ENCODE results near the gene SPSB3.
"Not testable (repeated sequence)": the region's sequence is repeated elsewhere in the genome, so short reads cannot be mapped to it uniquely, and the experiment has no call there.

The SPSB3 gene

DNA sequence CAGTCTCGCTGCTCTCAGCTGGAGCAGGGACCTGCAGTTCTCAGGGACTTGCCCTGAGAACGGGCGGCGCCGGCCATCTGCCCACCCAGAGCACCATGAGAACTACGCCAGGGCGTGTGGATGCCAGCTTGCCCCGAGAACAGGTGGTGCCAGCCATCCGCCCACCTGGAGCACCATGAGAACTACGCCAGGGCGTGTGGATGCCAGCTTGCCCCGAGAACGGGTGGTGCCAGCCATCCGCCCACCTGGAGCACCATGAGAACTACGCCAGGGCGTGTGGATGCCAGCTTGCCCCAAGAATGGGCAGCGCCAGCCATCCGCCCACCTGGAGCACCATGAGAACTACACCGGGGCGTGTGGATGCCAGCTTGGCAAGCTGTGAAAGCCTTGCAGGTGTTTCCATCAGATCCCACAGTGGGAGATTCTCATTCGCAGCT lies 49.8 kb downstream of the SPSB3 start:
- ChIA-PET CTCF (interaction anchor here (0.6 to 1.1 kb wide), 2 partner anchors 9 to 621 kb away, joined by 3 to 6 read pairs; no protein-coding TSS in a partner anchor), POLR2A (interaction anchor here (1.3 kb wide), 1 partner anchor 27 kb away, joined by 4 read pairs; the partner anchor contains the start of gene MAPK8IP3)
- H3K9me3 ChIP-seq (ENCODE audit: control insufficient read depth, insufficient read depth, low read depth, low read length); H3K4me3 ChIP-seq (ENCODE audit: low read depth, low read length); H3K27ac ChIP-seq (ENCODE audit: extremely low read depth, low read depth, low read length); H3K4me1 ChIP-seq (ENCODE audit: control insufficient read depth, insufficient read depth, low read length): not testable (repeated sequence)
- H3K36me3 ChIP-seq (ENCODE audit: control insufficient read depth in 2 of 2, insufficient read depth in 1 of 2, low read length in 2 of 2), result peaks cover 6 to 73% of the 10 kb centered on the region in 2 experiments; a peak in 2 of 3 replicates

- no peak for TF ChIP-seq SCRT1 (tag by site-specific recombination; IDR thresholded peaks at IDR 0.05; ENCODE audit: borderline replicate concordance)
- TF ChIP-seq ZSCAN16 (tag by site-specific recombination; IDR thresholded peaks at IDR 0.05), result no peak
- TF ChIP-seq ZSCAN23 (tag by site-specific recombination; IDR thresholded peaks at IDR 0.05), result no peak
- TF ChIP-seq SP3 (tag by site-specific recombination; IDR thresholded peaks at IDR 0.05), result no peak
- TF ChIP-seq ZNF404 (tag by site-specific recombination; IDR thresholded peaks at IDR 0.05), result no peak
- no peak for TF ChIP-seq ZNF626 (tag by site-specific recombination; IDR thresholded peaks at IDR 0.05)
- TF ChIP-seq ZNF585B (tag by site-specific recombination; IDR thresholded peaks at IDR 0.05), result no peak
- no peak for TF ChIP-seq ZSCAN4 (tag by site-specific recombination; IDR thresholded peaks at IDR 0.05)
- TF ChIP-seq WT1 (tag by site-specific recombination; IDR thresholded peaks at IDR 0.05), result no peak
- TF ChIP-seq TCF7L2 (IDR thresholded peaks at IDR 0.05; ENCODE audit: borderline replicate concordance, low read depth, low read length), result no peak
- no peak for TF ChIP-seq ZXDB (tag by site-specific recombination; IDR thresholded peaks at IDR 0.05)
- TF ChIP-seq, protein P1, sequence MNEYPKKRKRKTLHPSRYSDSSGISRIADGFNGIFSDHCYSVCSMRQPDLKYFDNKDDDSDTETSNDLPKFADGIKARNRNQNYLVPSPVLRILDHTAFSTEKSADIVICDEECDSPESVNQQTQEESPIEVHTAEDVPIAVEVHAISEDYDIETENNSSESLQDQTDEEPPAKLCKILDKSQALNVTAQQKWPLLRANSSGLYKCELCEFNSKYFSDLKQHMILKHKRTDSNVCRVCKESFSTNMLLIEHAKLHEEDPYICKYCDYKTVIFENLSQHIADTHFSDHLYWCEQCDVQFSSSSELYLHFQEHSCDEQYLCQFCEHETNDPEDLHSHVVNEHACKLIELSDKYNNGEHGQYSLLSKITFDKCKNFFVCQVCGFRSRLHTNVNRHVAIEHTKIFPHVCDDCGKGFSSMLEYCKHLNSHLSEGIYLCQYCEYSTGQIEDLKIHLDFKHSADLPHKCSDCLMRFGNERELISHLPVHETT (tag by site-specific recombination; IDR thresholded peaks at IDR 0.05), result no peak
- no peak for TF ChIP-seq KLF16 (tag by site-specific recombination; IDR thresholded peaks at IDR 0.05)
- no peak for TF ChIP-seq ZNF24 (tag by site-specific recombination; IDR thresholded peaks at IDR 0.05)
- no peak for TF ChIP-seq OVOL3 (tag by site-specific recombination; IDR thresholded peaks at IDR 0.05)
- H3K4me3 ChIP-seq (ENCODE audit: low read depth, low read length), result no peak overlapping the region
- H3K9me3 ChIP-seq (ENCODE audit: control insufficient read depth, insufficient read depth, low read depth, low read length), result no peaks in the 10 kb centered on the region
- POLR2A ChIA-PET, result no interaction called here
- CTCF ChIA-PET, result no interaction called here
- no peaks in the 10 kb centered on the region for H3K4me1 ChIP-seq (ENCODE audit: control insufficient read depth, insufficient read depth, low read length)
- H3K36me3 ChIP-seq (ENCODE audit: control insufficient read depth in 2 of 2, insufficient read depth in 1 of 2, low read length in 2 of 2), result peaks cover 6 to 78% of the 10 kb centered on the region in 2 experiments; a peak in 2 of 3 replicates
- no peak overlapping the region for H3K27ac ChIP-seq (ENCODE audit: extremely low read depth, low read depth, low read length)
These were observed 50.3 kb downstream of the SPSB3 start for GRCh38 chr16:1732071-1732470.

- ChIA-PET POLR2A (no interaction called here), CTCF (no interaction called here)
- Histone ChIP-seq H3K4me3 (ENCODE audit: low read depth, low read length) (no peak overlapping the region), H3K36me3 (ENCODE audit: control insufficient read depth in 2 of 2, insufficient read depth in 1 of 2, low read length in 2 of 2) (peaks cover 6 to 83% of the 10 kb centered on the region in 2 experiments; a peak in 2 of 3 replicates), H3K9me3 (ENCODE audit: control insufficient read depth, insufficient read depth, low read depth, low read length) (no peaks in the 10 kb centered on the region), H3K27ac (ENCODE audit: extremely low read depth, low read depth, low read length) (no peak overlapping the region), H3K4me1 (ENCODE audit: control insufficient read depth, insufficient read depth, low read length) (no peaks in the 10 kb centered on the region)
- no peak for TF ChIP-seq ZNF654 (tag by site-specific recombination; IDR thresholded peaks at IDR 0.05; ENCODE audit: low read depth)
- no peak for TF ChIP-seq ZBTB26 (tag by site-specific recombination; optimal IDR thresholded peaks at IDR 0.05)
- no peak for TF ChIP-seq TRIM28 (IDR thresholded peaks at IDR 0.05; ENCODE audit: borderline replicate concordance, low read length)
- TF ChIP-seq, protein P2, sequence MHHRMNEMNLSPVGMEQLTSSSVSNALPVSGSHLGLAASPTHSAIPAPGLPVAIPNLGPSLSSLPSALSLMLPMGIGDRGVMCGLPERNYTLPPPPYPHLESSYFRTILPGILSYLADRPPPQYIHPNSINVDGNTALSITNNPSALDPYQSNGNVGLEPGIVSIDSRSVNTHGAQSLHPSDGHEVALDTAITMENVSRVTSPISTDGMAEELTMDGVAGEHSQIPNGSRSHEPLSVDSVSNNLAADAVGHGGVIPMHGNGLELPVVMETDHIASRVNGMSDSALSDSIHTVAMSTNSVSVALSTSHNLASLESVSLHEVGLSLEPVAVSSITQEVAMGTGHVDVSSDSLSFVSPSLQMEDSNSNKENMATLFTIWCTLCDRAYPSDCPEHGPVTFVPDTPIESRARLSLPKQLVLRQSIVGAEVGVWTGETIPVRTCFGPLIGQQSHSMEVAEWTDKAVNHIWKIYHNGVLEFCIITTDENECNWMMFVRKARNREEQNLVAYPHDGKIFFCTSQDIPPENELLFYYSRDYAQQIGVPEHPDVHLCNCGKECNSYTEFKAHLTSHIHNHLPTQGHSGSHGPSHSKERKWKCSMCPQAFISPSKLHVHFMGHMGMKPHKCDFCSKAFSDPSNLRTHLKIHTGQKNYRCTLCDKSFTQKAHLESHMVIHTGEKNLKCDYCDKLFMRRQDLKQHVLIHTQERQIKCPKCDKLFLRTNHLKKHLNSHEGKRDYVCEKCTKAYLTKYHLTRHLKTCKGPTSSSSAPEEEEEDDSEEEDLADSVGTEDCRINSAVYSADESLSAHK (tag by site-specific recombination; IDR thresholded peaks at IDR 0.05), result no peak
- TF ChIP-seq ZNF560 (tag by site-specific recombination; IDR thresholded peaks at IDR 0.05; ENCODE audit: borderline replicate concordance), result no peak
- no peak for TF ChIP-seq ZNF423 (tag by site-specific recombination; IDR thresholded peaks at IDR 0.05)
- no peak for TF ChIP-seq ZNF146 (tag by site-specific recombination; IDR thresholded peaks at IDR 0.05)
- TF ChIP-seq ZNF555 (tag by site-specific recombination; conservative IDR thresholded peaks at IDR 0.05), result no peak
- TF ChIP-seq ZNF26 (tag by site-specific recombination; IDR thresholded peaks at IDR 0.05), result no peak
- TF ChIP-seq KLF9 (tag by site-specific recombination; IDR thresholded peaks at IDR 0.05; ENCODE audit: low read depth), result no peak
- TF ChIP-seq ZNF777 (tag by site-specific recombination; IDR thresholded peaks at IDR 0.05; ENCODE audit: borderline replicate concordance), result no peak
These were observed 50.8 kb downstream of the SPSB3 start for GRCh38 chr16:1731603-1732002.
